Occipital lobe (tissue), 2 donors: Measurements from ENCODE around the gene PDHB. TPM values are rescaled to one million over a fixed set of nuclear protein-coding genes. Genes with fewer than 3 reads are reported as not detected.
"Not testable (repeated sequence)": the region's sequence is repeated elsewhere in the genome, so short reads cannot be mapped to it uniquely, and the experiment has no call there.

Experiments used
- DNase-seq: peaks from one replicate; lab custom pipeline; 2025; lab: John Stamatoyannopoulos, UW
- total RNA-seq: library from RNA; depleted of rRNA; stranded (reverse); fragments of >200 nt; gene quantifications from one replicate; pipeline ENCODE4 v1.2.3, GENCODE V29; 2014

The PDHB gene
- total RNA-seq, 1 donor from 2014 or later, result 52.1 TPM

DNA sequence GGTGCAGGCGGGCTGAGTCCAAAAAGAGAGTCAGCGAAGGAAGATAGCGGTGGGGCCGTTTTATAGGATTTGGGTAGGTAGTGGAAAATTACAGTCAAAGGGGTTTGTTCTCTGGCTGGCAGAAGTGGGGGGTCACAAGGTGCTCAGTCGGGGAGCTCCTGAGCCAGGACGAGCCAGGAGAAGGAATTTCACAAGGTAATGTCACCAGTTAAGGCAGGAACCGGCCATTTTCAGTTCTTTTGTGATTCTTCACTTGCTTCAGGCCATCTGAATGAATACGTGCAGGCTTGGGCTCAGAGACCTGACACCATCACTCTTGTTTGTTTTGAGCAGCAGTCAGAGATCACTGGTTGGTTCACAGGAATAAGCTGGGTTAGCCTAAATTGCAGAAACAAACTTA, 3.6 kb upstream of the PDHB start:
- not testable (repeated sequence) for DNase-seq

DNA sequence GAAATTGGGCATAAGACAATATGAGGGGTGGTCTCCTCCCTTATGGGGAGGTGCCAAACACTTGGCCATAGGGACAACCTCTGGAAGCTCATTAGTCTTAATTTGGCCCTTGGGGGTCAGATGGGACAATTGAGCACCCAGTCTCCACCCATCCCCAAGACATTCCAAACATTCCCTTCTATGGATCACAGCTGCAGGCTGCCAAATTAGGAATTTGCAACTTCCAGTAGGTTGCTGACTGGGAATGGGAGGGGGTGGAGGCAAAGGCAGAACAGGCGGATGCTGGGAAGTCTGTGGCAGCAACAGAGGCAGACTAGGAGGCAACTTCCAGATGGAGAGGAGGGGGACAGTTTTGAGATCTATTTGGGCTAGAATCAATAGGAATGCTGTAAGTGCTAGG, 1.4 kb upstream of the PDHB start:
- DNase-seq, result no peak

DNA sequence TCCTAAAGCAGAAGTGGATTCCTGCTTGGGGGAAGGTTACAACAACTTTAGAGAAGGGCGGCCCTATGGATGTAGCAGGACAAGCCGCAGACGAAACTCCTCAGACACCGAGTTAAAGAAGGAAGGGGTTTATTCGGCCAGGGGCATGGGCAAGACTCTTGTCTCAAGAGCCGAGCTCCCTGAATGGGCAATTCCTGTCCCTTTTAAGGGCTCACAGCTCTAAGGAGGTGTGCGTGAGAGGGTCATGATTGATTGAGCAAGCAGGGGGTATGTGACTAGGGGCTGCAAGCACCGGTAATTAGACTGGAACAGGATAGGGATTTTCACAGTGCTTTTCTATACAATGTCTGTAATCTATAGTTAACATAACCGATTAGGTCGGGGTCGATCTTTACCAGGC, 879 bp upstream of the PDHB start:
- no peak for DNase-seq

- DNase-seq, result no peak
Measured at GRCh38 chr3:58434168-58434504, 504 bp upstream of the PDHB start.

GRCh38 chr3:58432905-58433304, 727 bp downstream of the PDHB start:
- DNase-seq, result no peak

GRCh38 chr3:58429657-58430056, 4.0 kb downstream of the PDHB start:
- no peak for DNase-seq

GRCh38 chr3:58427661-58428361, 5.8 kb downstream of the PDHB start:
- no peak for DNase-seq

DNA sequence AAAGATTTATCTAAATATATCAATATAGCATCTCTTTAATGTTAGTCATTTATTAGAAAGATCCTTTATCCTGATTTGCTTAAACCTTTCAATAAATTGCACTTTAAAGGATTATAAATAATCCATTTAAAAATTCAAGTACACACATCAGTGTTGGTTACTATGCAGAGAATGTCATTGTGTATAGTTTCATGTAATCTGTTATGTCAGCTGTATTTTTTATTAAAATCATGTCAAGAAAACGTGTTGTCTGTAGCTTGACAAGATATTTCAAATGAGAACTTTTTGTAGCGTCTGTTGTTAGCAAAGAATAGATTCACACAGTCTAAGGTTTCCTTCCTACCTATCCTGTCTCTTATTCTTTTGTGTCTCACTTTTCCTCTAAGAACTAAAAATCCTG, 7.8 kb downstream of the PDHB start:
- no peak for DNase-seq

GRCh38 chr3:58424613-58425012, 9.0 kb downstream of the PDHB start:
- no peak for DNase-seq

DNA sequence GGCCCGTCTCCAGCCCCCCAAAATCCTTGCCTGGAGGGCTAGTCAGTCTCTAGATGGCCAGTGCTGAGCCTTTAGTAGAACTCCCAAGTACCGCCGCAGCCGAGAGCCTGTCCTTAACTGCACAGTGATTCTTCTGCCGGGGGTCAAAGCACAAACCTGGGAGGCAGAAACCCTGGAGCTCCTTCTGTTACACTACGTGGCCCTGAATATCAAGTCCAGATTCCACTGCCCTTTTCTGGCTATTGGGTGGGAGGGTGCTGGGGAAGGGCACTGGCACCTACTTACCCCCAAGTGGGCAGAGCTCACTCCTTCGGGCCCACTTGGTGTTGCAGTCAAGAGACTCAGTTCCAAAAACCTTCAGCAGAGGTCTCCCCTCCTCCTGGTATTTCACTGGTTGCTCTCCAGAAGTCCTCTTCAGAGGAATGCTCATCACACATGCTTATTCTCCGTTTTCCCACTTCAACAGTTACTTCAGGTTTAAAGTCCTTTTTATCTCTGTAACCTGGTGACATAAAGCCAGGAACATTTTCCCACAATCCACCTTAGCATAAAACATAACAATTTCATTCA, 10.8 kb downstream of the PDHB start:
- no peak for DNase-seq

- no peak for DNase-seq
Measured at GRCh38 chr3:58421004-58421403, 12.6 kb downstream of the PDHB start.

GRCh38 chr3:58419780-58420507, 13.7 kb downstream of the PDHB start:
- no peak for DNase-seq

- no peak for DNase-seq
Measured at GRCh38 chr3:58418227-58418626, 15.4 kb downstream of the PDHB start.

GRCh38 chr3:58417075-58417474, 16.6 kb downstream of the PDHB start:
- no peak for DNase-seq

DNA sequence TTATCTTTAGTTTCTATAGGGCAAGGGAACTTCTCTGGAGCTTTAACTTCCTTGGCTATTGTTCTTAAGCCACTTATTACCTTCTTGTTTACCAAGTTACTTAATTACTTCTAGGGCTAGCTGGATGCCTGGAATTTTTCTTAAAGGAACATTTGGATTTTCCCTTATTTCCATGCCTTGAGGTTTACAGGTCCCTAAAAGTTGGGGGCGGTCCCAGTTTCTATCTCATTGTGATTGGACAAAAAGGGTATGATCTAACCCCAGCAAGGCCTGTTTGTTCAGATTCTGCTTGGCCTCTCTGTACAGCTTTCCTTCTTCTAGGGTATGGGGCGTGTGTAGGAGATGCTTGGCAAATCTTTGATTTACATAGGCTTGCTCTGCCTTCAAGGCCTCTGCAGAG, 17.4 kb downstream of the PDHB start:
- no peak for DNase-seq

- no peak for DNase-seq
Measured at GRCh38 chr3:58414538-58415197, 19.0 kb downstream of the PDHB start.

- DNase-seq, result no peak
Measured at GRCh38 chr3:58411851-58412830, 21.5 kb downstream of the PDHB start.

GRCh38 chr3:58411036-58411435, 22.6 kb downstream of the PDHB start:
- DNase-seq, result no peak

GRCh38 chr3:58409663-58410062, 24.0 kb downstream of the PDHB start:
- no peak for DNase-seq

- DNase-seq, result no peak
Measured at GRCh38 chr3:58408906-58409305, 24.7 kb downstream of the PDHB start.

GRCh38 chr3:58404396-58404795, 29.2 kb downstream of the PDHB start:
- no peak for DNase-seq
